GM18868 (cell line): ENCODE data around the gene AGPAT2.

ENCODE experiments used
- ATAC-seq: cut with Tn5 transposase; IDR thresholded peaks from one replicate; pipeline ENCODE4 v1.9.1; 2021; ENCODE audit warnings: mild to moderate bottlenecking, moderate library complexity; ENCODE audit not compliant: unreplicated experiment

Gene AGPAT2

GRCh38 chr9:136629001-136629878, 58.0 kb downstream of the AGPAT2 start:
- ATAC-seq: no peak

GRCh38 chr9:136628268-136628667, 59.0 kb downstream of the AGPAT2 start:
- ATAC-seq: no peak

DNA sequence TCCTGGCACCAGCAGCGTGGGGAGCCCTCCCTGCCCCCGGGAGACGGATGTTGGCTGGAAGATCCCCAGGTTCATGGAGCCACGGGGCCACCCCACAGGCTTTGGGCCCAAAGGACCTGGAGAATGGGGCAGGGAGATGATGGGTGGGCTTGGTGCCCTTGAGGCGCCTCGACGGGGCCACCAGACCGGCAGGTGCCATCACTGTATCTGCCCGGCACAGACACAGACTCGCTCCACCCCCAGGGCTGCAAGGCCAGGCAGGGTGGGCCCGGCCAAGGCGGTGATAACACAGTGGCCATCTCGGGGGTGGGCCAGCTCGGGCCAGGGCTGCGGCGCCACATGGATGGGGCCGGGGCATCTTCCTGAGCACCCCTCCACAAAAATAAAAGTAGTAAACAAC, 59.6 kb downstream of the AGPAT2 start:
- ATAC-seq: no peak

- no peak for ATAC-seq
Observed at GRCh38 chr9:136626740-136627642, 60.3 kb downstream of the AGPAT2 start.

- no peak for ATAC-seq
Observed at GRCh38 chr9:136626066-136626725, 61.1 kb downstream of the AGPAT2 start.

GRCh38 chr9:136625101-136626065, 61.9 kb downstream of the AGPAT2 start:
- ATAC-seq: no peak

DNA sequence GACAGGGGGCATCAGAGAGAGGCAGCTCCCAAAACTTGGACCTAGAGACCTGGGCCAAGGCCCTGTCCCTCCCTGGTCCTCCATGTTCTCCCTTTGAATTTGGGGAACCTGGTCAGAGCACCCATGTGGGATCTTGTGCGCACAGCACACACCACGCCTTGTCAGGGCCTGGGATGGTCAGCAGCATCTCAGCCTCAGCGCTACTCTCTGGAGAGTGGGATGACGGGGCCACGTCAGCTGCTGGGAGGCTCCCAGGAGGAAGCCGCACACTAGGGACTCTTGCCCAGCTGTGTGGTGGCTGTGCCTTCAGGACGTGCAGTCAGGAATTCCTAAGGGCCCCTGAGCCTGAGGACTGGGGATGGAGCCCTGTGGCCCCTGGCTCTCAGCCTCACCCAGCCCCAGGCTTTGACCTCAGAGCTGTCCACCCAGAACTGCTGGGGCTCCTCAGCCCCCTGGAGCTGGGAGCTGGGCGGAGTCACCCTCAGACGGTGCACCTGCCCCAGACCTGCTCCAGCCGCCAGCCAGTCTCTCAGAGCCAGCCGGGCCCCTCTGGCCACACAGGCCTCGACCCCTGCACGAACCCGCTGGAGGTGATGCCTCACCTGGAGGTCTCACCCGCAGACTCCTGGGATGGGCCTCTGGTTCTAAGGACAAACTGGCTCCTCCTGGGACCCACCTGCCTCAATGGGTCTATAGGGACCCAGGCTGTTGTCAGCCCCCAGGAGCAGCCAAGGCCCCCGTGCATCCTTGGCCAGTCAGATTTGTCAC, 62.9 kb downstream of the AGPAT2 start:
- ATAC-seq: no peak

- no peak for ATAC-seq
Observed at GRCh38 chr9:136623842-136624183, 63.4 kb downstream of the AGPAT2 start.
